Stomach (tissue), 4 donors: ENCODE measurements around the gene FAM222A.

Experiments
- CTCF ChIP-seq, 7 experiments: fragments of 450-650 bp in 4 of 7; fragments of 200-600 bp in 3 of 7; sonication (generic) in 3 of 7; IDR thresholded peaks; one replicate each; pipeline ENCODE4 v1.5.1; 2016 to 2019; ENCODE audit warnings: antibody characterized with exemption in 7 of 7, control low read depth in 2 of 7, mild to moderate bottlenecking in 1 of 7
- EP300 ChIP-seq: sonication (generic); formaldehyde crosslinking; IDR thresholded peaks from one replicate; pipeline ENCODE4 v1.6.1; 2017; ENCODE audit warnings: antibody characterized with exemption
- POLR2A ChIP-seq, 4 donors: fragments of 450-650 bp; IDR thresholded peaks; one replicate each; pipeline ENCODE4 v1.6.1; 2016; ENCODE audit warnings: antibody characterized with exemption in 4 of 4, control low read depth in 2 of 4, mild to moderate bottlenecking in 1 of 4, moderate library complexity in 1 of 4
- POLR2AphosphoS5 ChIP-seq, 3 donors: sonication (generic); formaldehyde crosslinking; IDR thresholded peaks; one replicate each; pipeline ENCODE4 v1.6.1; 2016; ENCODE audit warnings: antibody characterized with exemption in 3 of 3

DNA sequence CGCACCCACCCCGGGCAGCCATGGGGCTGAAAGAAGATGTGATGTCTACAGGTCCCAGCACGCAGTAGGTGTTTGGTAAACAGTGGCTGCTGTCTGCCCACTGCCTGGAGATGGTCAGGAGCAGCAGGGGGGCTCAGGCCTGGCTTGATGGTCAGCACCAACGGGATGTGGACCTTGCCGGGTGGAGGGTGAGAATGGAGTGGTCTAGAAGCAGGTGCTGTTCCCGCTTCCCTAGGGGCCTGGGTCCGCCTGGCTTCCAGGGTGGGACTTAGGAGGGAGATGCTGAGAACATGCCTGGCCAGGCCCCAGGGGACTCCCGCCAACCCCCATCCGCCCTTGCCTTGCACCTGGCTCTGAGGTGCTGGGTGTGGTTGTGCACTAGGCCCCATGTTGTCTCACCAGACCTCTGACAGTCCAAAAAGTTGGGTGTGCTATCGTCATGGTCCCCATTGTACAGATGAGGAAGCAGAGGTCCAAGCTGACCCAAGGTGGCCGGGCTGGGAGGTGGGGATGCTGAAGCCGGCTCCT lies 12.9 kb downstream of the FAM222A start:
- TF ChIP-seq CTCF (IDR thresholded peaks at IDR 0.05) (no peak), POLR2A (IDR thresholded peaks at IDR 0.05) (no peak), POLR2AphosphoS5 (IDR thresholded peaks at IDR 0.05) (no peak), EP300 (no peak)
